Measurements from ENCODE around the gene KCTD10. TPM values are rescaled to one million over a fixed set of nuclear protein-coding genes. Genes with fewer than 3 reads are reported as not detected.

Gene KCTD10
- total RNA-seq, 1 experiment from 2014 or later = 45.9 TPM

- no peaks in the 10 kb centered on the region for H3K9me3 ChIP-seq (ENCODE audit: insufficient read depth, low read depth)
- CTCF ChIA-PET = no interaction called here
- peaks cover 22% of the 10 kb centered on the region for H4K20me1 ChIP-seq (ENCODE audit: insufficient read depth)
- peaks cover 68% of the 10 kb centered on the region for H3K79me2 ChIP-seq (ENCODE audit: low read depth)
- no TSS peak for BruUV-seq (replicated peaks)
- no peak overlapping the region for H3K4me3 ChIP-seq
- H3K27ac ChIP-seq = no peak overlapping the region
- intact Hi-C loops (cut with micrococcal nuclease; ENCODE audit: unreplicated experiment) = no loop called here
- no peak for DNase-seq
- H3K36me3 ChIP-seq (ENCODE audit: low read depth) = 0 out of 2 replicates have a peak, but pooled peaks cover 10% of the 10 kb centered on the region
- H3K9me2 ChIP-seq (ENCODE audit: insufficient read depth) = no peaks in the 10 kb centered on the region
- TF ChIP-seq EZH2 (IDR thresholded peaks at IDR 0.05; ENCODE audit: low read depth) (no peak), CTCF (conservative IDR thresholded peaks at IDR 0.05) (no peak)
- POLR2A ChIA-PET (ENCODE audit: unreplicated experiment) = no interaction called here
- no peak overlapping the region for H3K4me2 ChIP-seq
- H3K27me3 ChIP-seq (ENCODE audit: insufficient read depth, low read depth) = no peaks in the 10 kb centered on the region
- H2AFZ ChIP-seq = no peak overlapping the region
- peaks cover 40% of the 10 kb centered on the region for H3K4me1 ChIP-seq (replicated peaks; ENCODE audit: insufficient read depth)
- peaks cover 35% of the 10 kb centered on the region for H3F3A ChIP-seq (ENCODE audit: insufficient read depth, low read depth)
These were observed 10.8 kb downstream of the KCTD10 start for GRCh38 chr12:109466305-109466704.

GRCh38 chr12:109464642-109465351 lies 12.3 kb downstream of the KCTD10 start:
- Histone ChIP-seq H3K27ac (peak overlapping the region; percentile 94), H3F3A (ENCODE audit: insufficient read depth, low read depth) (peaks cover 46% of the 10 kb centered on the region), H3K27me3 (ENCODE audit: insufficient read depth, low read depth) (no peaks in the 10 kb centered on the region), H3K4me3 (no peak overlapping the region), H3K4me1 (replicated peaks; ENCODE audit: insufficient read depth) (peaks cover 53% of the 10 kb centered on the region), H3K4me2 (peak overlapping the region; percentile 73; the same call in 1 of the 2 replicates), H2AFZ (no peak overlapping the region), H3K36me3 (ENCODE audit: low read depth) (0 out of 2 replicates have a peak, but pooled peaks cover 10% of the 10 kb centered on the region), H3K79me2 (ENCODE audit: low read depth) (peaks cover 76% of the 10 kb centered on the region), H4K20me1 (ENCODE audit: insufficient read depth) (peaks cover 15% of the 10 kb centered on the region), H3K9me3 (ENCODE audit: insufficient read depth, low read depth) (no peaks in the 10 kb centered on the region), H3K9me2 (ENCODE audit: insufficient read depth) (no peaks in the 10 kb centered on the region)
- ChIA-PET POLR2A (ENCODE audit: unreplicated experiment) (interaction anchor here (0.5 to 0.7 kb wide), 2 partner anchors 10 to 15 kb away, joined by 3 to 9 read pairs; no protein-coding TSS in a partner anchor), CTCF (no interaction called here)
- TF ChIP-seq EZH2 (IDR thresholded peaks at IDR 0.05; ENCODE audit: low read depth) (no peak), CTCF (conservative IDR thresholded peaks at IDR 0.05) (no peak)
- BruUV-seq (replicated peaks) = no TSS peak
- no peak for DNase-seq
- intact Hi-C loops (cut with micrococcal nuclease; ENCODE audit: unreplicated experiment) = no loop called here

GRCh38 chr12:109463756-109464155 lies 13.3 kb downstream of the KCTD10 start:
- ChIA-PET POLR2A (ENCODE audit: unreplicated experiment) (interaction anchor here (0.6 kb wide), 2 partner anchors 122 to 224 kb away, joined by 5 to 8 read pairs; no protein-coding TSS in a partner anchor), CTCF (interaction anchor here (1.5 kb wide), 1 partner anchor 31 kb away, joined by 4 read pairs; no protein-coding TSS in a partner anchor)
- H4K20me1 ChIP-seq (ENCODE audit: insufficient read depth) = peaks cover 8% of the 10 kb centered on the region; the same call in 1 of the 2 replicates
- H3K27ac ChIP-seq = peak overlapping the region; percentile 94
- peak overlapping the region; percentile 31; the same call in 1 of the 2 replicates for H3K4me3 ChIP-seq
- peaks cover 46% of the 10 kb centered on the region for H3F3A ChIP-seq (ENCODE audit: insufficient read depth, low read depth)
- H3K4me1 ChIP-seq (replicated peaks; ENCODE audit: insufficient read depth) = peaks cover 53% of the 10 kb centered on the region
- TF ChIP-seq EZH2 (IDR thresholded peaks at IDR 0.05; ENCODE audit: low read depth) = no peak
- no peak for TF ChIP-seq CTCF (conservative IDR thresholded peaks at IDR 0.05)
- TSS peak; percentile 92 for BruUV-seq (replicated peaks)
- no peaks in the 10 kb centered on the region for H3K9me2 ChIP-seq (ENCODE audit: insufficient read depth)
- no peak overlapping the region for H2AFZ ChIP-seq
- DNase-seq = no peak
- peak overlapping the region; percentile 73 for H3K4me2 ChIP-seq
- intact Hi-C loops (cut with micrococcal nuclease; ENCODE audit: unreplicated experiment) = loop anchor here (2.0 kb wide), 3 partner anchors 13 to 123 kb away; partner anchors contain the start of genes KCTD10 and UBE3B
- peaks cover 77% of the 10 kb centered on the region for H3K79me2 ChIP-seq (ENCODE audit: low read depth)
- H3K27me3 ChIP-seq (ENCODE audit: insufficient read depth, low read depth) = no peaks in the 10 kb centered on the region
- H3K36me3 ChIP-seq (ENCODE audit: low read depth) = 0 out of 2 replicates have a peak, but pooled peaks cover 4% of the 10 kb centered on the region
- H3K9me3 ChIP-seq (ENCODE audit: insufficient read depth, low read depth) = no peaks in the 10 kb centered on the region

Measured in PC-9 (cell line).